ENCODE results near the gene SORT1.
"Not testable (repeated sequence)": the region's sequence is repeated elsewhere in the genome, so short reads cannot be mapped to it uniquely, and the experiment has no call there.

The SORT1 gene

DNA sequence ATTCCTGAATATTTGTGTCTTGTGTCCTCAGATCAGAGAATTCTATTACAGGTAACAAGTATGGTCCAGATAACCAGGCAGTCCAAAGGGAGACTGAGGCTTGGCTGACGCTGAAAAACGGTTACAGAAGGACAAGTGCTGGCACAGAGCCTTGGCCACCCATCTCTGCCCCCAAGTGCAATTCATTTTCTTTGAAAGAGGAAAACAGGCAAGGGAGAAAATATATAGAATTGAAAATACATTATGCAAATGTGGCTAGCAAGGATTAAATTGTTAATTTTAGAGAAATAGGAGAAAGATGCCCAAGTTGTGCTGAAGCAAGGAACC lies 1.2 kb downstream of the SORT1 start:
- DNase-seq: no peak

DNA sequence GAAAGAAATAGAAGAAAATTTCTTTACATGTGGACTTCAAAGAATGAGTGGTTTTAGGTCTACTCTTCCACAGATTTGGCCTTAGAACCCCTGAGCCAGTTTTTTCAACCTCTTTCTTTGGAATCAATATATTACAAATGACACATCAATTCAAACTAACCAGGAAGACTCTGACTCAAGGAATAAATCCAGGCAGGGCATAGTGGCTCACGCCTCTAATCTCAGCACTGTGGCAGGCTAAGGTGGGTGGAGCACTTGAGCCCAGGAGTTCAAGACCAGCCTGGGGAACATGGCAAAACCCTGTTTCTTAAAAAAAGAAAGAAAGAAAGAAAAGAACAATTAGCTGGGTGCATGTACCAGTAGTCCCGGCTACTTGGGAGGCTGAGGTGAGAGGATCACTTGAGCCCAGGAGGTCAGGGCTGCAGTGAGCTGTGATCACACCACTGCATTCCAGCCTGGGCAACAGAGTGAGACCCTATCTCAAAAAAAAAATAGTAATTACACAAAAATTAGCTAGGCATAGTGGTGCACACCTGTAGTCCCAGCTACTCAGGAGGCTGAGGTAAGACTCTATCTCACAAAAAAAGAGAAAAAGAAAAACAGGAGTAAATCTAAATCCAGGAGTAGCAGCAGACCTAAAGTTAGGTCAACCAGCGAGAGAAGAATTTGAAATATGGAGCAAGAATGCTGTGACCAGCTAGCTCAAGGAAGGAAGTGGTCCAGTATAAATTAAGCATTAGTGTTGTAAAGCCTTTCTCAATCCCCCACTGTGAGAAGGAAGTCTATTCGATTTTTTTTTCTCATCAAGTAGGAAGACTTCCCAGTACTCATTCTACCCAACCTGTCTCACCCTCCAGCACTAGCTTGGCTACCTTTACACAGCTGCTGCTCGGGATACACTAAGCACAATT lies 1.9 kb downstream of the SORT1 start:
- peak; percentile 72 for DNase-seq

DNA sequence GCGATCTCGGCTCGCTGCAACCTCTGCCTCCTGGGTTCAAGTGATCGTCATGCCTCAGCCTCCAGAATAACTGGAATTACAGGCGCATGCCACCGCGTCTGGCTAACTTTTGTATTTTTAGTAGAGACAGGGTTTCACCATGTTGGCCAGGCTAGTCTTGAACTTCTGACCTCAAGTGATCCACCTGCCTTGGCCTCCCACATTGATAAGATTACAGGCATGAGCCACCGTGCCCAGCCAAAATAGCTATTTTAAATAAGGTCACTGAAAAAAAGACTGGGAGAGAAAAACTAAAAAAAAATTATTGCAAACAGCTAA lies 2.5 kb downstream of the SORT1 start:
- DNase-seq: not testable (repeated sequence)

- no peak for DNase-seq
Observed at GRCh38 chr1:109394591-109395281, 3.0 kb downstream of the SORT1 start.

DNA sequence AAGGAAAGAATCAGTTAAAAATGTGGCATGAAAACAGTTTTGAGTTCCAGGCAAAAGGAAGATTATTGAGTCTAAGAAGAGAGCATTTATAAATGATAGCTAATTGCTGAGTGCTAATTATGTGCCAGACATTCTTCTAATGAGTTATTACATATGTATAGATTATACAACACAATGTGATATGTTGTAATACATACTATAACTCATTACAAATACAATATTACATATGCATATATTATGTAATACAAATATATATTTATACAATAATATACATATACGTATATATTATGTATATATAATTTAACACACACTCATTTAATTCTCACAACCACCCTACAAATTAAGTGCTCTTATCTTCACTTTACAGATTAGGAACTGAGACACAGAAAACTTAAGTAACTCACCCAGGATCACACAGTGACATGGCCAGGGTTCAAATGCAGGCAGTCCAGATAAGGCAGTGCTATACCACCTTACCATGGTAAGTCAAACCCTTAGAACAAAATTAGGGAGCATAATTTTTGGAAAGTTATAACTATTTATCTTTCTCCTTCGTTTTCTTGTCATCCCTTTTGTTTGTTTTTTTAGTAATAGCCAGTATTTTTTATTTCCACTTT lies 4.0 kb downstream of the SORT1 start:
- no peak for DNase-seq

- peak; percentile 46 for DNase-seq
Observed at GRCh38 chr1:109392788-109393616, 4.7 kb downstream of the SORT1 start.

GRCh38 chr1:109392037-109392787 lies 5.5 kb downstream of the SORT1 start:
- DNase-seq: no peak

GRCh38 chr1:109391626-109392025 lies 6.1 kb downstream of the SORT1 start:
- no peak for DNase-seq

GRCh38 chr1:109391157-109391556 lies 6.6 kb downstream of the SORT1 start:
- DNase-seq: peak; percentile 43

GRCh38 chr1:109389638-109390341 lies 7.9 kb downstream of the SORT1 start:
- no peak for DNase-seq

GRCh38 chr1:109388884-109389637 lies 8.7 kb downstream of the SORT1 start:
- no peak for DNase-seq

- no peak for DNase-seq
Observed at GRCh38 chr1:109388208-109388711, 9.5 kb downstream of the SORT1 start.

DNA sequence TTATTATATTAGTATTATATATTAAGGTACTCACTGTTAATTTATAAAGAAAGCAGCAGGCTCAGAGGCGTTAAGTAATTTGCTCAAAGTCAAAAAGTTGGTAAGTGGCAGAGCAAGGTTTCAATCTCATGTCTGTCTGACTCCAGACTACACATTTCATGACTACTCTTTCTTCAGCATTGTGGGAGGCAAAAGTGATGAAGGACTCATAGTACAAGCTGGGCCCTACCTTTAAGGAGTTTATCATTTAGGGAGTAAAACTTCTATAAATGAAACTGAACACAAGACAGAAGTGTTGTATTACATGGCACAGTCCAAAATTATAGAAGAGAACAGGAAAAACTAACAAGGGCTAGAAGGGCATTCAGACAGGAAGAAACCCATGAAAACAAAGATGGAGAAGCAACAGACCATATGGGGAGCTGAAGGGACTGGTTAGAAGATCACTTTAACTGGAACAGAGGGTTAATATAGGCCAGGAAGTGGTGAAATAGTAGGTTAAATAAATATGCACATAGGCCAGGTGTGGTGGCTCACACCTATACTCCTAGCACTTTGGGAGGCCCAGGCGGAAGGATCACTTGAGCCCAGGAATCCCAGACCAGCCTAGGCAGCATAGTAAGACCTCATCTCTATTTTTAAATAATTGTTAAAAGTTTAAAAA lies 11.5 kb downstream of the SORT1 start:
- no peak for DNase-seq

GRCh38 chr1:109385417-109385816 lies 12.3 kb downstream of the SORT1 start:
- no peak for DNase-seq

DNA sequence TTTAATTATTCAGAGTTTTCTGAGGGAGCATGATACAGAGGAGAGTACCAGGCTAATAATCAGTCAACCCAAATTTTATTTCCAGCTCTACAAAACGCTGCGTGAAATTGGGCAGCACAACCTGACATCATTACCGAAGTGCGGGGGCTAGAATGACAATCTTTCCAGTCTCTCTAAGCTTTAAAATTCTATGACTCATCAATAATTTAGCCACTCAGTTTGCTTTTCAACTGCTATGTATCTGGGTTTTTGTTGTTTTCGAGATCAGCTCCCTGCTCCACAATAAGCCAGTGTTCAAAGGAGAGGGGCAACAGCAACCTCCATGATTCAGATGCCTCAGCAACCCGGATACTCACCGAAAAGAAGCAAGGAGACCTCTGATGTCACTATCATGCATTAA lies 13.9 kb downstream of the SORT1 start:
- DNase-seq: no peak

DNA sequence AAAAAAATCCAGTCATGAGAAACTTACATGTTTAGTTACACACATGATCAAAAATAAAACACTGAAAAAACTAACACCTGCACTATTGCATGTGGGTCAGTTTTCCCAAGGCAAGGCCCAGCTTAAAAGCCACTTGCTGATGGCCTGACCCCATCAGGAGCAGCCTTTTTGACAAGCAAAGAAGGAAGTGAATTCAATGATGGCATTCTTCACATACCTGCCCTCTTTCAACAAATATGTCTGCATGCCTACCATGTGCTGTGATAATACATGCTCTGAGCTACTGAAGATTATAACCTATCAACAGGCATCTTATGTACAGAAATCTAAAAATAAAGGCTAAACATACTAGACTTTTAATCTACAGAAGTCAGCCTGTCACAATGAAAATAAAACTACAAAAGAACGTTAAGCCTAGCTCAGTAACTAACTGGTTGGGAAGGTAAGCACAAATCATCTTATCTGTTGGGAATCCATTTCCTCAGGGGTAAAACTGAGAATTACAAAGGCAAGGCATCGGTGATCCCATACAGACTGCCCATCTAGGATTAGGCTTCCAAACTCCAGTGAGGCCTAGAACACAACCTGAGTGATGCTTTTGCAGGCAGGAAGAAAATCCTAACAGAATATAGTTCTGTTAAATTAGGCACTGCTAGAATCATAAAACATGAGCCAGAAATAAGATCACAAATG lies 14.5 kb downstream of the SORT1 start:
- no peak for DNase-seq

DNA sequence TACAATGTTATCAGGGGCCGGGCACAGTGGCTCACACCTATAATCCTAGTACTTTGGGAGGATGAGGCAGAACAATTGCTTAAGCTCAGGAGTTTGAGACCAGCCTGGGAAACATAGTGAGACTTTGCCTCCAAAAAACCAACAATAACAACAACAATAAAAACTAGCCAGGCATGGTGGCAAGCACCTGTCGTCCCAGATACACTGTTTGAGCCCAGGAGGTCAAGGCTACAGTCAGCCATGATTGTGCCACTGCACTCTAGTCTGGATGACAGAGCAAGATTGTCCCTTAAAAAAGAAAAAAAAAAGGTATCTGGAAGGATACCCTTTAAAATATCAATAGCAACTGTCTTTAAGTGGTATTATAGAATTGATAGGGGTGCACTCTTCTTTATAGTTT lies 16.1 kb downstream of the SORT1 start:
- no peak for DNase-seq

GRCh38 chr1:109379907-109380306 lies 17.8 kb downstream of the SORT1 start:
- no peak for DNase-seq

DNA sequence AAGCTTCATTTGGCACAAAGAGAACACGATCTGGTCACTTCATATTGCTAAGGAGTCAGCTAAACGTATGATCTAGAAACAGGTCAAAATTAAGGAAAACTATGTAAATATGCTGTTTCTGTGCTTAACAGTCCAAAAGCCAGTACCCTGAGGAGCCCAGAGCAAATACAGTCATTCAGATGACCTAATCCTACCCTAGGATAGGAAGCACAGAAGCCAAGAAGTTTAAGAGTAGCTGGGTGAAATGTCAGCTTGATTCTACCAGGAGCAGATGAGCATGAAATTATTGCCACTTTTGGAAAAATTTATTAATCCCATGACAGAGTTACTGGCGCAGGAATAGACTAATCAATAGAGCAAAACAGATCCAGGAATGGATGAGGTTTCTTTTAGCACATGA lies 18.3 kb downstream of the SORT1 start:
- DNase-seq: no peak

DNA sequence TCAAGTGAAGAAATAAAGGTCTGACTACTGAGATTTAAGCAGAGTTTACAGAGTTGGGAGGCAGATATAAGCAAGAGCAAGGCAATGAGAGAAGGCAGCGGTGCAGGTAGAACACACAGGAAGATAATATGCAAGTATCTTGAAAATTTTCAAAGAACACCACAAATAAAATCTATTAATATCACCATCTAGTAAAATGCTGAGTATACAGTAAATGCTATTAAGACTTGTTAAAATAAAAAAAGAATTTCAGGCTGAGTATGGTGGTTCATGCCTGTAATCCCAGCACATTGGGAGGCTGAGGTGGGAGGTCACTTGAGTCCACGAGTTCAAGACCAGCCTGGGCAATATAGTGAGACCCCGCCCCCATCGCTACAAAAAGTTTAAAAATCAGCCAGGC lies 20.0 kb downstream of the SORT1 start:
- no peak for DNase-seq

Measured in fibroblast of skin of right quadriceps (primary cell).